Calu3 (cell line): ENCODE results near the gene CSTF1. TPM values are rescaled to one million over a fixed set of nuclear protein-coding genes. Genes with fewer than 3 reads are reported as not detected.

Experiments
- BruUV-seq: library from RNA; stranded (reverse); fragments of 400-500 nt; replicated peaks from 2 replicates; lab custom pipeline; 2021; lab: Mats Ljungman, UMichigan
- CTCF ChIA-PET: fragments of 300-600 bp; sonication (Branson Sonifier 250); formaldehyde crosslinking; loops from one replicate; lab custom pipeline; 2022; ENCODE audit warnings: antibody characterized with exemption; lab: Charles Lee
- DNase-seq: peaks from one replicate; pipeline ENCODE4 v3.0.0; 2022
- H3K27ac Mint-ChIP-seq: one replicate; pipeline ENCODE4 v1.8.0; 2022; ENCODE audit warnings: mixed read lengths; ENCODE audit not compliant: unreplicated experiment
- H3K27me3 Mint-ChIP-seq: one replicate; pipeline ENCODE4 v1.8.0; 2022; ENCODE audit warnings: mixed read lengths; ENCODE audit not compliant: unreplicated experiment
- H3K36me3 Mint-ChIP-seq: one replicate; pipeline ENCODE4 v1.8.0; 2022; ENCODE audit warnings: mild to moderate bottlenecking, moderate library complexity, mixed read lengths; ENCODE audit not compliant: insufficient read depth, unreplicated experiment
- H3K4me1 Mint-ChIP-seq: one replicate; pipeline ENCODE4 v1.8.0; 2022; ENCODE audit warnings: mild to moderate bottlenecking, low read depth, mixed read lengths; ENCODE audit not compliant: unreplicated experiment
- H3K4me3 Mint-ChIP-seq: one replicate; pipeline ENCODE4 v1.8.0; 2022; ENCODE audit warnings: mild to moderate bottlenecking, low read depth, moderate library complexity, mixed read lengths; ENCODE audit not compliant: unreplicated experiment
- H3K9me3 Mint-ChIP-seq: one replicate; pipeline ENCODE4 v1.8.0; 2022; ENCODE audit warnings: low read depth, mixed read lengths; ENCODE audit not compliant: unreplicated experiment
- CTCF ChIP-seq: fragments of 200-600 bp; IDR thresholded peaks from one replicate; pipeline ENCODE4 v1.8.0; 2022; ENCODE audit warnings: antibody characterized with exemption; ENCODE audit not compliant: unreplicated experiment
- intact Hi-C: fragments of 100-400 bp; cut with micrococcal nuclease; formaldehyde crosslinking; loops from one replicate; pipeline ENCODE4 v1.10.0; 2022; ENCODE audit not compliant: unreplicated experiment
- total RNA-seq: library from RNA; stranded (reverse); gene quantifications from 2 replicates; pipeline ENCODE4 v1.2.3, GENCODE V29; 2022

The CSTF1 gene
- total RNA-seq, 1 experiment from 2014 or later = 44.3 TPM

- H3K36me3 Mint-ChIP-seq = peaks cover 31% of the 10 kb centered on the region
- TF ChIP-seq CTCF = no peak
- CTCF ChIA-PET = no interaction called here
Observed at GRCh38 chr20:56371977-56372376, 20.5 kb upstream of the CSTF1 start.

GRCh38 chr20:56372850-56373249 lies 19.6 kb upstream of the CSTF1 start:
- Mint-ChIP-seq H3K27me3 (no peaks in the 10 kb centered on the region), H3K4me1 (no peaks in the 10 kb centered on the region), H3K36me3 (peaks cover 28% of the 10 kb centered on the region), H3K4me3 (no peak overlapping the region), H3K9me3 (no peaks in the 10 kb centered on the region), H3K27ac (peak overlapping the region; percentile 24)
- no peak for TF ChIP-seq CTCF
- intact Hi-C loops = no loop called here
- no TSS peak for BruUV-seq
- DNase-seq = no peak
- CTCF ChIA-PET = no interaction called here

More at GRCh38 chr20:56371977-56372376, 20.5 kb upstream of the CSTF1 start:
- no TSS peak for BruUV-seq
- H3K4me1 Mint-ChIP-seq = no peaks in the 10 kb centered on the region
- intact Hi-C loops = no loop called here
- H3K27ac Mint-ChIP-seq = no peak overlapping the region
- H3K27me3 Mint-ChIP-seq = no peaks in the 10 kb centered on the region
- no peak for DNase-seq
- H3K9me3 Mint-ChIP-seq = no peaks in the 10 kb centered on the region
- no peak overlapping the region for H3K4me3 Mint-ChIP-seq

GRCh38 chr20:56373942-56374341 lies 18.5 kb upstream of the CSTF1 start:
- CTCF ChIA-PET = no interaction called here
- no peaks in the 10 kb centered on the region for H3K4me1 Mint-ChIP-seq
- BruUV-seq = no TSS peak
- DNase-seq = peak; percentile 10
- H3K4me3 Mint-ChIP-seq = no peak overlapping the region
- H3K9me3 Mint-ChIP-seq = no peaks in the 10 kb centered on the region
- TF ChIP-seq CTCF = no peak
- peaks cover 37% of the 10 kb centered on the region for H3K36me3 Mint-ChIP-seq
- peak overlapping the region; percentile 24 for H3K27ac Mint-ChIP-seq
- intact Hi-C loops = no loop called here
- H3K27me3 Mint-ChIP-seq = no peaks in the 10 kb centered on the region

- CTCF ChIA-PET = no interaction called here
Observed at GRCh38 chr20:56376331-56376730, 16.1 kb upstream of the CSTF1 start.

More at GRCh38 chr20:56376331-56376730, 16.1 kb upstream of the CSTF1 start:
- Mint-ChIP-seq H3K27me3 (no peaks in the 10 kb centered on the region), H3K36me3 (peaks cover 42% of the 10 kb centered on the region), H3K9me3 (no peaks in the 10 kb centered on the region), H3K27ac (no peak overlapping the region), H3K4me1 (no peaks in the 10 kb centered on the region), H3K4me3 (no peak overlapping the region)
- intact Hi-C loops = no loop called here
- no peak for DNase-seq
- no peak for TF ChIP-seq CTCF
- BruUV-seq = no TSS peak
